Activated B cell treated with CpG ODN at 0.5 μM for 24 hours (primary cell): ENCODE measurements around the gene BEAN1. TPM values are rescaled to one million over a fixed set of nuclear protein-coding genes. Genes with fewer than 3 reads are reported as not detected.
"Not testable (repeated sequence)": the region's sequence is repeated elsewhere in the genome, so short reads cannot be mapped to it uniquely, and the experiment has no call there.

Source experiments
- ATAC-seq: fragments of 200-7000 bp; cut with Tn5 transposase; one replicate; pipeline ENCODE4 v1.10.0; 2021; ENCODE audit warnings: low read depth, mild to moderate bottlenecking, moderate library complexity
- CTCF ChIA-PET: fragments of 350-600 bp; sonication (Branson Sonifier 250); formaldehyde crosslinking; loops from one replicate; lab custom pipeline; 2021; ENCODE audit warnings: antibody characterized with exemption; lab: Charles Lee
- POLR2A ChIA-PET: fragments of 350-600 bp; sonication (Branson Sonifier 250); formaldehyde crosslinking; loops from one replicate; lab custom pipeline; 2021; ENCODE audit warnings: antibody characterized with exemption; lab: Charles Lee
- DNase-seq: peaks from one replicate; pipeline ENCODE4 v3.0.0; 2022
- H3K27ac Mint-ChIP-seq: one replicate; pipeline ENCODE4 v1.8.0; 2020; ENCODE audit warnings: mixed read lengths
- H3K27me3 Mint-ChIP-seq: one replicate; pipeline ENCODE4 v1.8.0; 2021; ENCODE audit warnings: mixed read lengths
- H3K36me3 Mint-ChIP-seq: one replicate; pipeline ENCODE4 v1.8.0; 2021; ENCODE audit warnings: low read depth, mixed read lengths
- H3K4me1 Mint-ChIP-seq: one replicate; pipeline ENCODE4 v1.8.0; 2021; ENCODE audit warnings: mixed read lengths
- H3K4me3 Mint-ChIP-seq: one replicate; pipeline ENCODE4 v1.8.0; 2020; ENCODE audit warnings: mild to moderate bottlenecking, mixed read lengths
- H3K9me3 Mint-ChIP-seq: one replicate; pipeline ENCODE4 v1.8.0; 2020; ENCODE audit warnings: mixed read lengths
- CTCF ChIP-seq: fragments of 200-600 bp; IDR thresholded peaks from one replicate; pipeline ENCODE4 v1.8.0; 2022; ENCODE audit warnings: antibody characterized with exemption, mild to moderate bottlenecking
- intact Hi-C: fragments of 100-400 bp; cut with micrococcal nuclease; formaldehyde crosslinking; loops from one replicate; pipeline ENCODE4 v1.15.1; 2024
- total RNA-seq: library from RNA; stranded (reverse); gene quantifications from 2 replicates; pipeline ENCODE4 v1.2.3, GENCODE V29; 2022

BEAN1 gene
- total RNA-seq, 1 donor from 2014 or later: not detected

GRCh38 chr16:66510711-66511601 is 83.9 kb downstream of the BEAN1 start:
- Mint-ChIP-seq H3K9me3 (no peaks in the 10 kb centered on the region), H3K4me3 (no peak overlapping the region), H3K27me3 (no peaks in the 10 kb centered on the region), H3K36me3 (no peaks in the 10 kb centered on the region), H3K27ac (no peak overlapping the region), H3K4me1 (peaks cover 25% of the 10 kb centered on the region)
- ATAC-seq (no peak), DNase-seq (no peak)
- ChIA-PET POLR2A (interaction anchor here (0.9 to 1.6 kb wide), 4 partner anchors 13 to 43 kb away, joined by 3 to 5 read pairs (median 4); partner anchors contain the start of gene CKLF), CTCF (interaction anchor here (1.1 to 1.5 kb wide), 3 partner anchors 41 to 104 kb away, joined by 3 to 9 read pairs (median 3); partner anchors contain the start of gene CKLF)
- intact Hi-C loops: no loop called here
- no peak for TF ChIP-seq CTCF

GRCh38 chr16:66511602-66512271 is 84.6 kb downstream of the BEAN1 start:
- H3K4me3 Mint-ChIP-seq: no peak overlapping the region
- intact Hi-C loops: loop anchor here (1.0 kb wide), 1 partner anchor 78 kb away; no protein-coding TSS in a partner anchor
- peaks cover 33% of the 10 kb centered on the region for H3K4me1 Mint-ChIP-seq
- ATAC-seq (no peak), DNase-seq (no peak)
- H3K27me3 Mint-ChIP-seq: no peaks in the 10 kb centered on the region
- POLR2A ChIA-PET: interaction anchor here (1.2 to 1.6 kb wide), 3 partner anchors 12 to 41 kb away, joined by 4 to 6 read pairs (median 5); partner anchors contain the start of gene CKLF
- H3K36me3 Mint-ChIP-seq: no peaks in the 10 kb centered on the region
- CTCF ChIA-PET: interaction anchor here (0.8 to 1.5 kb wide), 7 partner anchors 13 to 97 kb away, joined by 3 to 9 read pairs (median 4); partner anchors contain the start of genes CKLF and TK2
- TF ChIP-seq CTCF: no peak
- H3K27ac Mint-ChIP-seq: no peak overlapping the region
- H3K9me3 Mint-ChIP-seq: no peaks in the 10 kb centered on the region

- Mint-ChIP-seq H3K27me3 (no peaks in the 10 kb centered on the region), H3K27ac (no peak overlapping the region), H3K9me3 (no peaks in the 10 kb centered on the region), H3K4me3 (no peak overlapping the region), H3K36me3 (no peaks in the 10 kb centered on the region), H3K4me1 (peaks cover 40% of the 10 kb centered on the region)
- ATAC-seq (no peak), DNase-seq (no peak)
- CTCF ChIA-PET: interaction anchor here (0.7 to 1.5 kb wide), 8 partner anchors 12 to 96 kb away, joined by 3 to 9 read pairs (median 4); partner anchors contain the start of genes CKLF and TK2
- POLR2A ChIA-PET: interaction anchor here (1.2 to 1.6 kb wide), 3 partner anchors 11 to 40 kb away, joined by 4 to 6 read pairs (median 5); partner anchors contain the start of gene CKLF
- intact Hi-C loops: loop anchor here (1.0 kb wide), 1 partner anchor 77 kb away; no protein-coding TSS in a partner anchor
- no peak for TF ChIP-seq CTCF
Observed at GRCh38 chr16:66512272-66513110, 85.4 kb downstream of the BEAN1 start.

- Mint-ChIP-seq H3K4me1 (peaks cover 42% of the 10 kb centered on the region), H3K27me3 (no peaks in the 10 kb centered on the region), H3K27ac (no peak overlapping the region), H3K9me3 (no peaks in the 10 kb centered on the region), H3K4me3 (no peak overlapping the region), H3K36me3 (no peaks in the 10 kb centered on the region)
- intact Hi-C loops: no loop called here
- DNase-seq (no peak), ATAC-seq (no peak)
- POLR2A ChIA-PET: no interaction called here
- CTCF ChIA-PET: interaction anchor here (0.7 to 1.4 kb wide), 2 partner anchors 34 to 95 kb away, joined by 4 read pairs; no protein-coding TSS in a partner anchor
- TF ChIP-seq CTCF: no peak
Observed at GRCh38 chr16:66513111-66513723, 86.1 kb downstream of the BEAN1 start.

GRCh38 chr16:66514391-66514790 is 87.3 kb downstream of the BEAN1 start:
- H3K9me3 Mint-ChIP-seq, H3K36me3 Mint-ChIP-seq, ATAC-seq, CTCF ChIA-PET, H3K27me3 Mint-ChIP-seq, H3K27ac Mint-ChIP-seq, H3K4me3 Mint-ChIP-seq, intact Hi-C loops, POLR2A ChIA-PET, DNase-seq: not testable (repeated sequence)
- H3K4me1 Mint-ChIP-seq: peaks cover 42% of the 10 kb centered on the region

GRCh38 chr16:66514980-66515595 is 88.0 kb downstream of the BEAN1 start:
- H3K36me3 Mint-ChIP-seq, H3K4me3 Mint-ChIP-seq, H3K27me3 Mint-ChIP-seq, H3K9me3 Mint-ChIP-seq, intact Hi-C loops, ATAC-seq, H3K27ac Mint-ChIP-seq, DNase-seq: not testable (repeated sequence)
- H3K4me1 Mint-ChIP-seq: peaks cover 47% of the 10 kb centered on the region
- POLR2A ChIA-PET: interaction anchor here (1.0 kb wide), 1 partner anchor 37 kb away, joined by 8 read pairs; the partner anchor contains the start of gene CKLF
- CTCF ChIA-PET: interaction anchor here (0.8 to 1.3 kb wide), 6 partner anchors 36 to 158 kb away, joined by 3 to 5 read pairs (median 3); no protein-coding TSS in a partner anchor
